HUES48 (cell line): ENCODE results near the gene TMEM222.

Experiments used
- H3K27ac ChIP-seq: one replicate; pipeline ENCODE4 v1.7.0; 2013; ENCODE audit warnings: low read depth, low read length, inconsistent platforms
- H3K27me3 ChIP-seq: 2 replicates; pipeline ENCODE4 v1.6.1; 2013; ENCODE audit warnings: mild to moderate bottlenecking, low read length; ENCODE audit not compliant: control insufficient read depth, insufficient read depth
- H3K36me3 ChIP-seq: 2 replicates; pipeline ENCODE4 v1.6.1; 2013; ENCODE audit warnings: low read length; ENCODE audit not compliant: control insufficient read depth, insufficient read depth
- H3K4me1 ChIP-seq: 2 replicates; pipeline ENCODE4 v1.6.1; 2013; ENCODE audit warnings: mild to moderate bottlenecking, low read length; ENCODE audit not compliant: control insufficient read depth, insufficient read depth
- H3K4me3 ChIP-seq: 2 replicates; pipeline ENCODE4 v1.5.1; 2013; ENCODE audit warnings: mild to moderate bottlenecking, low read depth, low read length
- H3K9ac ChIP-seq: 2 replicates; pipeline ENCODE4 v1.6.1; 2013; ENCODE audit warnings: mild to moderate bottlenecking, low read depth, low read length, moderate library complexity
- H3K9me3 ChIP-seq: 2 replicates; pipeline ENCODE4 v1.6.1; 2013; ENCODE audit warnings: low read length; ENCODE audit not compliant: control insufficient read depth, insufficient read depth

The TMEM222 gene

DNA sequence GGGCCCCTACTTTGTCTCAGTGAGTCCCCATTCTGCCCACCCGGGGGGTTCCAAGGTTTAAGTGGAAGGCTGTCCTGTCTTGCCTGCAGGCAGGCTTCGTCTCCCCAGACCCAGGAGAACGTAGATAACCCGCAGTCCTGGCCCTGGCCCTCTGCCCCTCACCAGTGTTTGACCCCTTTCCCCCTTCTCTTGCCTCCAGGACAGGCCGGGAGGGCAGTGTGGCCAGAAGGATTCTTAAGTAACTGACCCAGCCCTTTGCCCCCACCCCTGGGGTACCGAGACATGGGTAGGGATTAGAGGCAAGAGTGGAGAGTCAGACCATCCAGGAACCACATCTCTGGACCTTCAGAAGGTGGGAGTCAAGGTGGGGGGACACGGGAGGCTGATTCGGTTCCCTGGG, 8.8 kb downstream of the TMEM222 start:
- Histone ChIP-seq H3K4me1 (no peaks in the 10 kb centered on the region), H3K36me3 (peaks cover 49% of the 10 kb centered on the region), H3K27ac (no peak overlapping the region), H3K27me3 (no peaks in the 10 kb centered on the region), H3K9ac (no peak overlapping the region), H3K9me3 (no peaks in the 10 kb centered on the region), H3K4me3 (no peak overlapping the region)

DNA sequence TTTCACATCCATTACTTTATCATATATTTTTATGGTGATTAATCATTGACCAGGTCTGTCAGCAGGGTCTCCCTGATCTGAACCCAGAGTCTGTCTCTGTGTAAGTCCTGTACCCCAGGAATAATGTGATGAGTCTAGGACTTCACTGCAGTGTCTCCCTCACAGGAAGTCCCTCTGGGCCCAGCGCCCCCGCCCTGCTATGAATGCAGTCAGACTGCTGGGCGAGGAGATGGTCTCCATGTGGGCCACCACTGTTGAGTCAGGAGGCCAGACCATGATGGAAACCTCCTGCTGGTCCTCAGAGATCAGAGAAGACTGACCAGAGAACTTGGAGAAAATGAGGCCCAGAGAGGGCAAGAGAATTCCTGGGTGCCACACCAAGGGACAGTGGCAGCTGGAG, 9.5 kb downstream of the TMEM222 start:
- H3K4me1 ChIP-seq, result no peaks in the 10 kb centered on the region
- H3K27ac ChIP-seq, result no peak overlapping the region
- peaks cover 46% of the 10 kb centered on the region for H3K36me3 ChIP-seq
- H3K4me3 ChIP-seq, result no peak overlapping the region
- no peaks in the 10 kb centered on the region for H3K9me3 ChIP-seq
- no peaks in the 10 kb centered on the region for H3K27me3 ChIP-seq
- H3K9ac ChIP-seq, result no peak overlapping the region

DNA sequence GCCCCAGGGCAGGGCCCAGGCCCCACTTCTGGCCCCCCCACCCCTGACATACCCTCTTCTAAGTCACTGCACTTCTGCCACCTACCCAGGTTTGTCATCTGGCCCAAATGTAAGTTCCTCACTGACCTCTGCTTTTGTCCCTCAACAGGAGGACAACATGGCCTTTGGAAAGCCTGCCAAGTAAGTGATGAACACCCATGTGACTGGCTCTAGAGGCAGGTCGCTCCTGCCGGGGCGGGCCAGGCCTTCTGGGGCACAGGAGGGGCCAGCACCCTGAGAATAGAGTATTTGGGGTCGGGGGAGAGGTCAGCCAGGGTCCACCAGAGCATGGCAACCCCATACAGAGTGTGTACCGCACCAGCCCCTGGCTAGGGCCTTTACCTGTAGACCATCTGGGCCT, 10.0 kb downstream of the TMEM222 start:
- Histone ChIP-seq H3K36me3 (peaks cover 42% of the 10 kb centered on the region), H3K4me3 (no peak overlapping the region), H3K27ac (no peak overlapping the region), H3K27me3 (no peaks in the 10 kb centered on the region), H3K9ac (no peak overlapping the region), H3K9me3 (no peaks in the 10 kb centered on the region), H3K4me1 (no peaks in the 10 kb centered on the region)

DNA sequence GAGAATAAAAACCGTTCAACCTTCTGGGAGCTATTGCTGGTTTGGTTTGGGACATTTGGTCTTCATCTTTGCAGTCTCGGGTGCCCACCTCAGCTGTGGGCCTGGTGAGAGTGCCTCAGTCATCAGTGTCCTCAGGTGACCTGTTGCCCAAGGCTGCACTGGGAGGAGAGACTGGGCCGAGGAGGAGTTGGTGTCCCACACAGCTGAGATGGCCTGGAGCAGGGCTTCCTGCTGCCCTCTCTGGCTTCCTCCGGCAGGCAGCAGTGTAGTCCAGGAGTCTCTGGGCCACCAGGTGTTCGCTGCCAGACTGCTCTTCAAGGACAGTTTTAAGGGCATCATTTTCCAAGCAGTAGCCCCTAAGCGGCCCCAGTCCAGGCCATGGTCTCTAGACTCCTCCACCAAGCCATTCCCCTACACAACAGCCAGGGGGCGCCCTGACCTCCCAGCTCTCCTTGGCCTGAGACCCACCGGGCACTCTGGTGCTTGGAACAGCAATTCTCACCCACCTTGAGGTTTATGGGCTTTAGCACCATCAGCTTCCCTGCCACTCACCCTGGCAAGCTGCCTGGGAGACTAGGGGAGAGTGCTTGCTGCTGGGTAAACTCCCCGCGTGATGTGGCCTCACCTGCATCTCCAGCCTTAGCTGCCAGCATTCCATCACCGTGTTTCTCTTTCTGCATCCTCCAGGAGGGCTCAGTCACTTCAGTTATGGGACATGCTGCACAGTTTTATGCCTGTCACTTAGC, 10.7 kb downstream of the TMEM222 start:
- H3K9ac ChIP-seq, result no peak overlapping the region
- peaks cover 42% of the 10 kb centered on the region for H3K36me3 ChIP-seq
- H3K27ac ChIP-seq, result no peak overlapping the region
- H3K27me3 ChIP-seq, result no peaks in the 10 kb centered on the region
- no peak overlapping the region for H3K4me3 ChIP-seq
- no peaks in the 10 kb centered on the region for H3K9me3 ChIP-seq
- no peaks in the 10 kb centered on the region for H3K4me1 ChIP-seq

DNA sequence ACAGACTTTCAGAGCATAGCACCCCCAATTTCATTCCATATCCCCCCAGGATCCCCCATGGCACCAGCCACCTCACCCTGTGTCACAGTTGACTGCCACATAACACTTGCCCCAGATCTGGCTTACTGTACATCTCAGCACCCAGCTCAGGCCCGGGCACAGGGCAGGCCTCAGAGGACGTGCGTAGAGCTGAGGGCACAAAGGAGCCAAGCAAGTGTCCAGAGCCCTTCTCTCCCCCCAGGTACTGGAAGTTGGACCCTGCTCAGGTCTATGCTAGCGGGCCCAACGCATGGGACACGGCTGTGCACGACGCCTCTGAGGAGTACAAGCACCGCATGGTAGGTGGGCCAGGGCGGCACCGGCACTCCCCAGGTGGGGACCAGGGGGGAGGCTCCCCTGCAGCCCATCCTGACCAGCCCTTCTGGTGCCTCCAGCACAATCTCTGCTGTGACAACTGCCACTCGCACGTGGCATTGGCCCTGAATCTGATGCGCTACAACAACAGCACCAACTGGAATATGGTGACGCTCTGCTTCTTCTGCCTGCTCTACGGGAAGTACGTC, 11.8 kb downstream of the TMEM222 start:
- H3K9me3 ChIP-seq, result no peaks in the 10 kb centered on the region
- H3K27ac ChIP-seq, result no peak overlapping the region
- H3K9ac ChIP-seq, result no peak overlapping the region
- peaks cover 42% of the 10 kb centered on the region for H3K36me3 ChIP-seq
- H3K4me1 ChIP-seq, result no peaks in the 10 kb centered on the region
- H3K27me3 ChIP-seq, result no peaks in the 10 kb centered on the region
- no peak overlapping the region for H3K4me3 ChIP-seq

DNA sequence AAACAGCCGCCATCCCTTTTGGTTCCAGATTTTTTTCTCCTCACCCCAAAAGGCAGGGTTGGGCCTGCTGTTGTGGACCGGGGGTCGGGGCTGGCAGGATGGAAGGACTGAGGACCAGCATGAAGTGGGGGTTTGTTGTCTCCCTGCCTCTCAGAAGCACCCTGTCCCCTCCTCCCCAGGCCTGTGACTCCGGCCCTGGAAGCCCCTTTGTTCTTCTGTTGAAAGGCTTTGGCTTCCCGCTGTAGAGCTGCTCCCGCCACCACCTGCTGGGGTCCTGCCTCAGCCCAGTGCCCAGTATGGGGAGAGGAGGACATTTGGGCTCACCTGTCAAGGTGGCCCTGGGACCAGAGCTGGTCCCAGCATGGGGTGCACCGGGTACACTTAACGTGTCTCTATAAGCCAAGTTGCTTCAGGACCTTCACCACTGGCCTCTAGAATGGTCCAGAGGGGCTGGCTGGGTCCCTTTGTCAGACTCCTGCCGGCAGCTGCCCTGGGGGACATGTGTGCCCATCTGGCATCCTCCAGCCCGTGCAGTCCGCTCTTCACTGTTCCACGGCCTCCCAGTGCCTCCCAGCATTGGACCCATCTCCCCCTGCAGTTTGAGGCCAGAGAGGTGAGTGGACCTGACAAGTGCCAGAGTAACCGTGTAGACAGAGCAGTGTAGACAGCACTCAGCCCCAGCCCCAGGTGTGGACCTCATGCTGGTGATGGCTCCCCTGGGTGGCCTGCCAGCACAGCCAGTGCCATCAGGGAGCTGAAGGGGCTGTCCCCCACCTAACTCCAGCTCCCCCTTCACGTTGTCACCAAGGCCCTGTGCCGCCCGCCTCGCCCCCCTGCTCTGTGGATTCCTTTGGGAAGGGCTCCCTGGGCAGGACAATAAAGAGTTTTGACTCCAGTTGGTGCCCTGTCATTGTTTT, 13.8 kb downstream of the TMEM222 start:
- Histone ChIP-seq H3K4me1 (no peaks in the 10 kb centered on the region), H3K9ac (no peak overlapping the region), H3K27ac (no peak overlapping the region), H3K27me3 (no peaks in the 10 kb centered on the region), H3K4me3 (no peak overlapping the region), H3K36me3 (peaks cover 40% of the 10 kb centered on the region), H3K9me3 (no peaks in the 10 kb centered on the region)

DNA sequence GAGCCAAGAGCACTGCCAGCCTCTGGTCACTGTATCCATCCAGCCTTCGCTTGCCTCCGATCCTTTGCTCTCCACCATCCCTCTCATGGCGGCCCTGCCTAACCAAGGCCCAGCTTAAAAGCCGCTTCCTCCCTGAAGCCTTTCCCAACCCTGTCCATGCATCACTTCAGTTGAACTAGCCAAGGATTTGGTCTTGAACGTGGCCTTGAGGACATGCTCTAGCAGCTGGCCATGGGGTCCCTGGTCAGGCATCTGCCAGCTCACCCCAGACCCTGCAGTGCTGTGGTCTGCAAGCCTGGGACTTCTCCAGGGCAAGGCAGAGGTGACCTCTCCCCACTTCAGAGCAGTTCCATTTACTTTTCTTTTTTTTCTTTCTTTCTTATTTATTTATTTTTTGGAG, 14.8 kb downstream of the TMEM222 start:
- Histone ChIP-seq H3K36me3 (peaks cover 33% of the 10 kb centered on the region), H3K9ac (no peak overlapping the region), H3K27ac (no peak overlapping the region), H3K27me3 (no peaks in the 10 kb centered on the region), H3K4me3 (no peak overlapping the region), H3K9me3 (no peaks in the 10 kb centered on the region), H3K4me1 (peaks cover 7% of the 10 kb centered on the region; the same call in 1 of the 2 replicates)

DNA sequence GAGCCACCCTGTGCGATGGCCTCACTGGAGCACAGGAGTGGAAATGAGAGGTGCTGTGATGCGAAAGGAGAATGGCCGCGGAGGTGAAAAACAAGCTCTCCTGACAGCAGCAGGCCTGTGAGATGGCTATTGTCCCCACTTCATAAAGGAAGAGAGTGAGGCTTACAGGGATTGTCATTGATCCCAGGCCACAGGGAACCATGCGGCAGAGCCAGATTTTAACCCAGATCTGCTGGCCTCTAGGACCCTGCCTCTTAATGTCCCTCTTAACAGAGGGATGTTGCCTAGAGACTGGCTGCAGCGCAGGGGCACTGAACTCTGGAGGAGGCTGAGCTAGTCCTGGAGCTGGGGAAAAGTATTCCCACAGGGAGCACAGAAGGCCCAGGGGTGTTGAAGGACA, 16.8 kb downstream of the TMEM222 start:
- peaks cover 23% of the 10 kb centered on the region for H3K36me3 ChIP-seq
- no peak overlapping the region for H3K9ac ChIP-seq
- peaks cover 14% of the 10 kb centered on the region for H3K4me1 ChIP-seq
- no peak overlapping the region for H3K4me3 ChIP-seq
- H3K27ac ChIP-seq, result no peak overlapping the region
- no peaks in the 10 kb centered on the region for H3K27me3 ChIP-seq
- no peaks in the 10 kb centered on the region for H3K9me3 ChIP-seq

DNA sequence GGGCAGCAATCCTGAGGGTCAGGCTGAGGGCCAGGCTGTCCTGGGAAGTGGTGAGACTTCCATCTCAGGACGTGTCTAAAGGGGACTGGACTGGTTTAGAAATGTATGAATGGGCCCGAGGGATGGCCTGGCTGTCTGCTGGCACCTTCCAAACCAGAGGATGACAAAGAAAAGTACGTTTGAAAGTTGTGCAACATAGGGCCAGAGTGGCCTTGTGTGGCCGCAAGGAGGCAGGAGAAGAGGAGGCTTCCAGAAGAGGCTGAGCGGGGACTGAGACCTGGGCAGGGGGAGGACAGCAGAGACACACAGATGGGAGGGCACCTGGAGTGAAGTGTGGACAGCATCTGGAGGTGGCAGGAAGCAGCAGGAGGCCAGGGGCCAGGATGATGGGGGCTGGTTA, 17.2 kb downstream of the TMEM222 start:
- no peak overlapping the region for H3K4me3 ChIP-seq
- no peak overlapping the region for H3K9ac ChIP-seq
- H3K36me3 ChIP-seq, result peaks cover 19% of the 10 kb centered on the region
- H3K9me3 ChIP-seq, result no peaks in the 10 kb centered on the region
- H3K4me1 ChIP-seq, result peaks cover 14% of the 10 kb centered on the region
- H3K27me3 ChIP-seq, result no peaks in the 10 kb centered on the region
- H3K27ac ChIP-seq, result no peak overlapping the region

DNA sequence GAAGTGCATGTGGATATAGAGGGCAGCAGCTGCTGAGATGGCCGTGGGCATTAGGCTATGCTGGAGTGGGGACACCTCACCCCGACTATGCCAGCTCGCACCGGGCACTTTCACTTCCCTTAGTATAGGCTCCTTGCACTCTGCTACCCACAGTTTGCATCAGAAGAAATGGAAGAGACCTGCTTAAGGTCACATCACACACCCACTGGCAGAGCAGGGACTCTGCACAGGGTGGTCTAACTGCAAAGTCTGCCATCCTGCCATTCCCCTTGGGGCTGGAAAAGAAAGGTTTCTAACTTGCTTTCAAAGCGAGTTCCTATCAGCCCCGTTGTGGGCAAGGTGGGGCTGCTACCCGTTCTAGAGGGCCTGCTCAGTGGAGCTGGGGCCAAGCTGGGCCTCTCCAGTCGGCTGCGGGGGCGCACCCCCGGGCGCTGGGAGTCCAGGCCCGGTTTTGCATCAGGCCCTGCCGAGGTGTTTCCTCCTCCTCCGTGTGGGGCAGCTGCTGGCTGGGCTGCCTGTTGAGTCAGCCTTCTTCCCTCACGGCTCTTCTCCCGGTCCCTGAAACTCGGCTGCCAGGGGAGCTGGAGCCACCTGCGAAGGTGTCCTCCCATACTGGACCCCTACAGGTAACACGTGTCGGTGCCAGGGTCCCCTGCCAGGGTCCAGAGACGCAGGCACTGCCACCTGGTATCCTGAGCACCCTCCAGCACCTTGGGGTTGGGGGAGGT, 19.7 kb downstream of the TMEM222 start, which contains the start of gene SYTL1:
Gene SYTL1, plus strand, starts transcription at position 498 of the 728 bp plus-strand sequence. CDS start 3,313 bp downstream, outside the sequence.
- Histone ChIP-seq H3K27ac (no peak within 1 kb of the TSS), H3K9me3 (no peaks in the 10 kb centered on the region), H3K27me3 (no peaks in the 10 kb centered on the region), H3K36me3 (no peaks in the 10 kb centered on the region), H3K9ac (no peak within 1 kb of the TSS), H3K4me1 (peaks cover 14% of the 10 kb centered on the region), H3K4me3 (peak within 1 kb of the TSS; percentile 47)
